ENCODE data around the gene POLD1.
"Not testable (repeated sequence)": the region's sequence is repeated elsewhere in the genome, so short reads cannot be mapped to it uniquely, and the experiment has no call there.

POLD1 gene

GRCh38 chr19:50352242-50352641 lies 31.9 kb upstream of the POLD1 start:
- no peak overlapping the region for H3K27ac ChIP-seq
- TF ChIP-seq CTCF (conservative IDR thresholded peaks at IDR 0.05): no peak

GRCh38 chr19:50353487-50353880 lies 30.7 kb upstream of the POLD1 start:
- H3K27ac ChIP-seq: not testable (repeated sequence)

GRCh38 chr19:50356691-50357177 lies 27.4 kb upstream of the POLD1 start:
- TF ChIP-seq CTCF (conservative IDR thresholded peaks at IDR 0.05): no peak
- H3K27ac ChIP-seq: no peak overlapping the region

DNA sequence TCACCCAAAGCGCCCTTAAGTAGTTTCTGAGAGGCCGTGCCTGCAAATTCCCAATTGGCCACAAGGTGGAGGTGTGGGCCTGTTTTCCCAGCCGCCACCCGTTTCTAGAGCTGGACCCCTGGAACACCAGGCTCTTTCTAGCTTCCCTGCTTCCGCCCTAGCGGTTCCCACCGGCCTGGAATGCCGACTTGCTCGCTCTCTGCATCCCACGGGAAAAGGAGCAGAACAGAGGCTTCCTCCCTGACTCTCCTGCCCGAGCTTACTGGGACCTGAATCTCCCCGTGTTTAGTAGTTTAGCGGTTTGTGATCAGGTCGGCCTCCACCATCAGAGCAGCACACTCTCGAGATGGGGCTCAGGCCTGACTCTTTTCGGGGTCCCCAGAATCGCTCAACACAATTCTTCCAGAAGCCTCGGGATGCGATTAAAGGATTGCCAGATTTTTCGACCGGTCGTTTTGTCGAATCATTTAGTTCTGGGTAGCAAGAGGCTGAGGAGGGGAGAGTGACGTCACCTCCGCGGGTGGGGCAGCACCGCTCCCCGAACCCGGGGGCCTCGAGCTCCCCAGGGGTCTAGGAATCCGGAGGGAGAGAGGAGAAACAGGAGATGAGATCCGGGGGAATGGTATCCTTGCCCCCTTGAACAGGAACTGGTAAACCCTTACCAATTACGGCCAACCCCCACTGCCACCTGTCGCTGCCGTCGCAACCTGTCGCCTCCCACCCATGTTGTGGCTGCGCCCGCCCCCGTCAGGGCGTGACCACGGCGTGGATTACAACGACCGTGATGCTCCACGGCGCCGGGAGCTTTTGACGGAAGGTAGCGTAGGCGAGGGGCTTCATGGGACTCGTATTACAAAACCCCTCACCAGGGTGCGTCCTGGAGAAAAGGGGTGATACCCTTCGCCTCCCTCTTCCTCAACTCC lies 26.7 kb upstream of the POLD1 start:
- H3K27ac ChIP-seq: no peak overlapping the region
- TF ChIP-seq CTCF (conservative IDR thresholded peaks at IDR 0.05): peak; percentile 94

DNA sequence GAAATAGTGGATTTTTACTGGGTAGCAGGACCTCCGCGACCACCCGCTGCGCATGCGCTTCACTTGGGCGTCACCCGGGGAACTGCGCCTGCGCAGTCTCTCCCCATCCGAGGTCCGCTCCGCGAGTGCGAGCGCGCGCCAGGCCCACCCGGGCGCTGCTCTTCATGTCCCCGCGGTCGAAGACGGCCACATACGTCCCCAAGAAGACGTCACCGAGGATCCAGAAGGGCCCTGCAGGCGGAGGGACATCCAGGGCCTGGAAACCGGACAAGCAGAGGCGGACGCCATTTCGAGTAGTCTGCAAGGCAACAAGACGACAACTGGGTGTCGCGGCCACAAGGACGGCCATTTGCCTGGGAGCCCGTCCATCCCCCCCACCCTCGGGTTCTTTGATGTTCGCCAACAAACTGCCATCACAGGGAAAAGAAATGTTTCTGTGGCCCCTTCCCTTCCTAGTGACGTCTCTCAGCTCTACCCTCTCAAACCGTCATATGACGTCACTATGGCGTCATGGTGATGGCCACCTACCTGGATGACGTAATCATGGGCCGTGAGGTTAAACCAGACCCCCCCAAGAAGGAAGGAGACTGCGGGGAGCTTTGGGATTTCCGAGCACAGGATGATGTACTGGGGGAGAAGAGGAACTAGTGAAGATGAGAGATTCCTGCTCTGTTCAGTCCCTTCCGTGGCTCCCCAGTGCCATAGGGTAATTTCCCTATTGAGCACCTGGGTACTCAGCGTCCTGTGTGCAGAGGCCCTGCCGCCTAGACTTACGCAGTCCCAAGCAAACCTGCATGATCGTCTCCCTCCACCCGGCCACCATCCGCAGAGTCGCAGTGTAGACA lies 25.4 kb upstream of the POLD1 start:
- no peak overlapping the region for H3K27ac ChIP-seq
- TF ChIP-seq CTCF (conservative IDR thresholded peaks at IDR 0.05): no peak

DNA sequence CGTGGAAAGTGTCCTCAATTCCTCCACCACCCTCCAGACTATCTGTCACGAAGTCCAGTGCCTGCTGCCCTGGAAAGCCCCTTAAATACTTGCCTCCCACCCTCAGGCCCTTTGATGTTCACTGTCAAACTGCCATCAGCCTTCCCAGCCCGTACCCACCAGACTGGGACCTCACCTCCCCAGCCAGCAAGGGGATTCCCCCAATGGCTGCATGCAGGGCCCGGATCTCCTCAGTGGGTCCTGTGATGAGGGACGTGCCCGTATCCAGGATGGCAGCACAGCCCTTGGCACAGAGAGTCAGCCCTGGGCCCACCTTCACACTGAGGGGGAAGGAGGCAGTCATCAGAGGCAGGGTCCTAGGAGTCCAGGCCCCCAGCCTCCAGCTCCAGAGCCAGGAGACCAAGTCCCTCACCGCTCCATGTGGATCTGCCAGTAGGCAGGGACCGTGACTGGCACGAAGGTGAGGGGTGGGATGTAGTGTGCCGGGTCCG lies 24.8 kb upstream of the POLD1 start:
- H3K27ac ChIP-seq: no peak overlapping the region
- no peak for TF ChIP-seq CTCF (conservative IDR thresholded peaks at IDR 0.05)

GRCh38 chr19:50361290-50362029 lies 22.7 kb upstream of the POLD1 start:
- TF ChIP-seq CTCF (conservative IDR thresholded peaks at IDR 0.05): no peak
- H3K27ac ChIP-seq: no peak overlapping the region
